Loucy (cell line): ENCODE results near the gene GEMIN4.

ENCODE experiments used
- EZH2phosphoT487 ChIP-seq: fragments of 200-600 bp; IDR thresholded peaks from 2 replicates; pipeline ENCODE4 v1.6.1; 2018; ENCODE audit warnings: antibody characterized with exemption, mild to moderate bottlenecking, moderate library complexity, borderline replicate concordance
- TF ChIP-seq, protein P1 (sequence below): fragments of 200-600 bp; sonication (generic); conservative IDR thresholded peaks from 2 replicates; pipeline ENCODE4 v1.5.1; 2014; ENCODE audit warnings: mild to moderate bottlenecking, antibody characterized with exemption, low read length

DNA sequence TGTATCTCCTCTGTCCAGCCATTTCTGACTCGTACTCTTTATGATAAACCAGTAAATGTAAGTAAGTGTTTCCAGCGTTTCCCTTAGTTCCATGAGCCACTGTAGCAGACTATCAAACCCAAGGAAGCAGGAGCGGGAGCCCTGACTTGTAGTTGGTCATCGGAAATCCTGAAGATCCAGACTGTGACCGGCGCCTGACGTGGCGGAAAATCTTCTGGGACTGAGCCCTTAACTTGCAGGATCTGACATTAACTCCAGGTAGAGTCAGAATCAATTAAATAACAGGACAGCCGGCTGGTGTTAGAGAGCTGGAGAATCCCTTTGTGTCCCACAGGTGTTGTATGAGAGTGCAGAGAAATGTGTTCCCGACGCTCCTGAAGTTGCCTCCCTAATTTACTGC, 26.0 kb upstream of the GEMIN4 start:
- TF ChIP-seq, protein P1, sequence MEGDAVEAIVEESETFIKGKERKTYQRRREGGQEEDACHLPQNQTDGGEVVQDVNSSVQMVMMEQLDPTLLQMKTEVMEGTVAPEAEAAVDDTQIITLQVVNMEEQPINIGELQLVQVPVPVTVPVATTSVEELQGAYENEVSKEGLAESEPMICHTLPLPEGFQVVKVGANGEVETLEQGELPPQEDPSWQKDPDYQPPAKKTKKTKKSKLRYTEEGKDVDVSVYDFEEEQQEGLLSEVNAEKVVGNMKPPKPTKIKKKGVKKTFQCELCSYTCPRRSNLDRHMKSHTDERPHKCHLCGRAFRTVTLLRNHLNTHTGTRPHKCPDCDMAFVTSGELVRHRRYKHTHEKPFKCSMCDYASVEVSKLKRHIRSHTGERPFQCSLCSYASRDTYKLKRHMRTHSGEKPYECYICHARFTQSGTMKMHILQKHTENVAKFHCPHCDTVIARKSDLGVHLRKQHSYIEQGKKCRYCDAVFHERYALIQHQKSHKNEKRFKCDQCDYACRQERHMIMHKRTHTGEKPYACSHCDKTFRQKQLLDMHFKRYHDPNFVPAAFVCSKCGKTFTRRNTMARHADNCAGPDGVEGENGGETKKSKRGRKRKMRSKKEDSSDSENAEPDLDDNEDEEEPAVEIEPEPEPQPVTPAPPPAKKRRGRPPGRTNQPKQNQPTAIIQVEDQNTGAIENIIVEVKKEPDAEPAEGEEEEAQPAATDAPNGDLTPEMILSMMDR, result no peak
- TF ChIP-seq EZH2phosphoT487, result no peak
